ENCODE results near the gene BEND6.

BEND6 gene

DNA sequence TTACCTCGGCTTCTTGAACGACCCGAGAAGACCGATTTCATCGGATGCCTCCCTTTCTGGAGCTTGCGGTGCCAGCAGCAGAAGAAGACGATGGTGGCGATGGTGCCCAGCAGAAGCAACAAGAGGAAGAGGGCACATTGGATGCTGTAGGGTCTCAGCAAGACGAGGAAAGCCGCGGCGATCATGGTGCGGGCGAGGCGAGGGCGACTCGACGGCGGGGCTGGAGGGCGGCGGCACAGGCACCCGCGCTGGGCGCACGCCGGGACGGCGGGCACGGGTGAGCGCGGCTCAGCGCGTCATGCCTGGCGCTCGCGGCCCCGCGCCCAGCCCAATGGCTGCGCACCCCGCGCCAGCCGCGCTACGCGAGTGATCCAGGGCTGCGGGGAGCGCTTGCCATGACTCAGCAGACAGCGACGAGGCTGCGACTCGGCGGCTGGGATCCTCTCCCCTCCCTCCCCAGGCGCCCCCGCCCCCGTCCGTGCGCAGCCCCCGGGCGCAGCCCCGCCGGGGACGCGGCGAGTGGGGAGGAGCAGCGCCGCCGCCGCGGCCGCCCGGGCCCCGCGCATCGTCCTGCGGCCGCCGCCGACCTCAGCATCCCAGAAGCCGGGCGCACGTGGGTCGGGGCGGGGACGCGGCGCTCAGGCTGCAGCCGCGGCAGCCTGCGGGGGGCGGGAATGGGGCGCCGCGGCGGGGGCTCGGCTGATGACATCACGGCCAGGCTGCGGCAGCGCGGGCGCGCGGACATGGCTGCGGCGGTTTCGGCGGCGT is at the start of gene BEND6:
TSS of gene BEND6 (plus strand) at position 705 of the 768 bp plus-strand sequence. CDS start 26,704 bp downstream, outside the sequence.
- DNase-seq (ENCODE audit: low read depth): peak; percentile 51

- no peak for DNase-seq (ENCODE audit: low read depth)
Observed at GRCh38 chr6:56905378-56905777, 49.5 kb upstream of the BEND6 start.

GRCh38 chr6:56906752-56907151 is 48.2 kb upstream of the BEND6 start:
- no peak for DNase-seq (ENCODE audit: low read depth)

DNA sequence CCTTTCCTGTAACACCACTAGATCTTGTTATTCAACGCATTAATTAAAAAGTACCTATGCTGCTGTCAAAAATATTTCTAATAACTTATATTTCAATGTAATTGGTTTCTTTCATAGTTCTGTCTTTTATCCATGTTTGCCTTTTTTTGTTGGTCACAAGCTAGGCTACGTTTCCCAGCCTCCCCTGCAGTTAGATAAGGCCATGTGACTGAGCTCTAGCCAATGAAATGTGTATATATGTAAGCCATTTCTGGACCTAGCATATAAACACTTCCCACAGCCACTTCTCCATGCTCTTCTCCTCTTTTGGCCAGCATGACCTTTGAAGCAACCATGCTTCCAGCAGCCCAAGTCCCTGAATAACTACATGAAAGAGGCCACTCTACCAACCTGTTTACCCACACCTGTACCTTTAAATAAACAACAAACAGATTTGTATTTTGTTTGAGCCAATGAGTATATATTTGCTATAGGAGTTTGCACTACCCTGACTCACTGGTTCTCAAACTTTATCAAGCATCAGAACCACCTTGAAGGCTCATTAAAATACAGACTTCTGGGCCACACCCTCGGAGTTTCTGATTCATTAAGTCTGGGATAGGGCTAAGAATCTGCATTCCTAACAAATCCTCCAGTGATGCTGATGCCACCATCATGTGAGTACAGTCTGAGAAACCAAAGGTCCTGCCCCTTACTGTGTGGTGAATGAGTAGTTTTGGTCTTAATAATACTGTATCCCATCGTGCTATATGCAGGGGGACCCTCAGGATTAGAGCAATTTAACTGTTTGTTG is 45.6 kb upstream of the BEND6 start:
- no peak for DNase-seq (ENCODE audit: low read depth)

DNA sequence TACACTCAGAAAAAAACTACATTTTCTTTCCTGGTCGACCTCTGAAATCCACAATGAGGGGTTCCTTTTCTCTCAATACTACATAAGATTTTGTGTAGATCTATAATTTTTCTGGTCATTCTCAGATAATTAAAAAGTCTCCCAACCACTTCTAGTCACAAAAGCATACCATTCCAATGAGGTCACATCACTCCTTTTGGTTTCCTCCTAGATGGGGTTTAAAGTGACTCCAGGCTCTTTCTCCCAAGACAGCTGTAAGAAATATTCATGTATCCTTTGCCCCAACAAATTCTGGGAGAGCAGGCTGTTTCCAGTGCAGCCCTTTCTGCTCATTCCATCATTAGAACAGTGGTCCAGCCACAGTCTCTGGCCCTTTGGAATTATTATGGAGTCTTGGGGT is 43.1 kb upstream of the BEND6 start:
- DNase-seq (ENCODE audit: low read depth): no peak

DNA sequence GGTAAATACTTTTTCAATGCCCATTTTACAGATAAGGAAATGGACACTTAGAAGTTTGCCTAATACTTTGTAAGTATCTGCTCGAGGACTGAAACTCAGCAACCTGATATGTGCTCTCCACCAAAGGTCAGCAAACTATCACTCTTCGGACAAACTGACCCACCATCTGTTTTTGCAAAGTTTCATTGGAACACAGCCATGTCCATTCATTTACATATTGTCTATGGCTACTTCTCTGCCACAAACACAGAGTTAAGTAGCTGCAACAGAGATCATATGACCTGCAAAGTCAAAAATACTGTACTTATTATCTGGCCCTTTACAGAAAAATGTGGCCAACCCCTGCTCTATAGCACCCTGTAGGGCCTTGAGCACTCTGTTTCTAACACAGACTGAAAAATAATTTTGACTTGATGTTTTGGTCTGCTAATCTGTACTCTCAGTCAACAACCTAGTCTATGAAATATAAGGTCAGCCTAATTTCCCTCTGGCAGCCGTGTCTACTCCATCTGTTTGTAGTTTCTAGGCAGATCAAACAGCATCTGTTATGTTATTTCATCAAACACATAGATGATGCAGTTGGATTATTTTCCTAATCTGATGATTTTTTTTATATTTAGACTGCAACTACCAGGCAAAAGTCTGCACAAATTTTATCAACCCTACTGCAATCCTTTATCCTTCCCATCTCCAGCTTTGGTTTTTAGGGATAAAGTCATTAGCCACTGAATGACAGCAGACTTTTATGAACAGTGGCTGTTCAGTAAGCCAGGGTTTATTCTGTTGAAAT is 41.4 kb upstream of the BEND6 start:
- DNase-seq (ENCODE audit: low read depth): no peak

- no peak for DNase-seq (ENCODE audit: low read depth)
Observed at GRCh38 chr6:56914798-56915658, 39.9 kb upstream of the BEND6 start.

DNA sequence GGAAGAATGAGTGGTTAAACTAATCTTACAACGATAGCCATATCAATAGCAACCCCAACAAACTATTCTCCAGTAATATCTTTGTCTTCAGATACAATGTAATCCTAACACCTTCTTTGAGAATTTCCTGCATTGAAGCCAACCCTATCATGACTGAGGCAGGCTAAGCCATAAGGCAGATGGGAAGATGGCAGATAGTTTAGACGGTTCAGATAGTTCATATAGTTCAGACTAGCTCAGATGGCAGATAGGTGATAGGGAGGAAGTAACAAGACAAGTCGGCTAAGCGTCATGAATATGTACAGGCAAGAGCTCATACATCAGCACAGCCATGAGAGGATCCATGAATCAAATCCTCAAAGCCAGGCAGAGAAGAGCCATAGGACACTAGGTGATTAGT is 39.1 kb upstream of the BEND6 start:
- DNase-seq (ENCODE audit: low read depth): peak; percentile 54

GRCh38 chr6:56916849-56917551 is 37.9 kb upstream of the BEND6 start:
- no peak for DNase-seq (ENCODE audit: low read depth)

- no peak for DNase-seq (ENCODE audit: low read depth)
Observed at GRCh38 chr6:56922645-56923044, 32.3 kb upstream of the BEND6 start.

DNA sequence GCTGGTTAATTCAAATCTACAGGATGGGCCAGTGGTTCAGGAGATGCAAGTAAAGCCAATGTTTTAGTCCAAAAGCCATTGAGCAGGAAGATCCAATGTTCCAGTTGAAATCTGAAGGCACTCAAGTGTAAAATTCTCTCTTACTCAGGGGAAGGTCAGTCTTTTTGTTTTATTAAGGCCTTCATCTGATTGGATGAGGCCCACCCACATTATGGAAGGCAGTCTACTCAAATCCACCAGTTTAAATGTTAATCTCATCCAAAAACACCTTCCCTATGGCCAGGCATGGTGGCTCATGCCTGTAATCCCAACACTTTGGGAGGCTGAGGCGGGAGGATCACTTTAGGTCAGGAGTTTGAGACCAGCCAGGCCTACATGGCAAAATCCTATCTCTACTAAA is 31.3 kb upstream of the BEND6 start:
- DNase-seq (ENCODE audit: low read depth): no peak

DNA sequence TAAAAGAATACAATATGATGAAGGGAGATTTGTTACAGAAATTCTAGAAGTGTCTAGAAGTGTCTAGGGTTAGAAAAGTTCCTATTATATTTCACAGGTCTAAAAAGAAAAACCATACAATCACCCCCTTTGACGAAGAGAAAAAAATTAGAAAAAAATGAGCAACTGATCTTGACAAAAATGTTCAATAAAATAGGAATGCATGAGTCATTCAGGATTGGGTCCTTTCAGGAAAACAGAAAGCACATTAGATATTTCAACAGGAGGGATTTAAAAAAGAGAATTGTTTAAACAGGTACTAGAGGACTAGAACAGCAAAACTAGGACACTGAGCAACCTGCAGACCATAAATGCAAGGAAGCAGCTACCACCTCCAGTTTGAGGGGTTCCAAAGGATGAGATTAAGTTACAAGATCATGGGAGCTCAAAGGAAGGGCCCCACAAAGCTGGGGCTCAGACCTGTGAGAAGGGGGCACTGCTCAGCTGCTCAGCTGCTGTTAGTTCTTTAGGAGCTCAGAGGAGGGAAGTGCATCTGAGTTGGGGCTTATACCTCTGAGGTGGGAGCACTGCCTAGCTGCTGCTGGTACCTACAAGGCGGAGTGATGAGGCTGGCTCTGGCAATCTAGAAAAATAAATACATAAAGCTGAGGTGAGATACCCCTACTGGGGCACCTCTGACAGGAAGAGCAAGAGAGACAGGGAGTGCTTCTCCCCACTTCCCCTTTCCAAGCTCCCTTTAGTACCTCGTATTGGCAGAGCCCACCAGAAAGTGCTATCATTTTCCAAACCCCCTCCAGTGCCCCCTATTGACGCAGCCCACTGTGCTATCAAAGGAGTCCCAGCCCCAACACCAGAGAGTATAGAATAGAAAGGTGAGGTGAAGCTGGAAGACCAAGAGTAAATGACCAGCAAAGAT is 27.1 kb upstream of the BEND6 start:
- DNase-seq (ENCODE audit: low read depth): no peak

GRCh38 chr6:56930846-56931245 is 24.1 kb upstream of the BEND6 start:
- no peak for DNase-seq (ENCODE audit: low read depth)

DNA sequence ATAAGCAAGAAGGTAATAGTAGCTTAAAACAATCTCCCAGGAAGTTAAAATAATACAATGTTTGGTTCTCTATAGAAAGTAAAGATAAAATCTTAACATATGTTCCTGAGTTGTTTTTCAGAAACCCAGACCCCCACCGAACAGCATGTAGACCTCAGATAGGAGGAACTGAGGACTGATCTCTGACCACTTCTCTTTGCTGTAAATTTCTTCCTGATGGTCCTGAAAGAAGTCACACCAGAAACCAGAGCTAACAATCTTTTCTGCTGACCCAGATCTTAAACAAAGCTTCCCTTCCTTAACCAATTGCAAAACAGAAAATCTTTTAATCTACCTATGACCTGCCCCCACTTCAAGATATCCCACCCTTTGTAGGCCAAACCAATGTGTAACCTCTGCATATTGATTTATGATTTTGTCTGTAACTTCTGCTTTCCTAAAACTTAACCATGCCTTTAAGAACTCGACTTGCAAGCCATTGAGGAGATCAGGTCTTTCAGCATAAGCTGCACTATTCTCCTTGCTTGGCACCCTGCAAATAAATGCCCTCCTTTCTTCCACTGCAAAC is 21.9 kb upstream of the BEND6 start:
- DNase-seq (ENCODE audit: low read depth): no peak

- no peak for DNase-seq (ENCODE audit: low read depth)
Observed at GRCh38 chr6:56933650-56934049, 21.3 kb upstream of the BEND6 start.

DNA sequence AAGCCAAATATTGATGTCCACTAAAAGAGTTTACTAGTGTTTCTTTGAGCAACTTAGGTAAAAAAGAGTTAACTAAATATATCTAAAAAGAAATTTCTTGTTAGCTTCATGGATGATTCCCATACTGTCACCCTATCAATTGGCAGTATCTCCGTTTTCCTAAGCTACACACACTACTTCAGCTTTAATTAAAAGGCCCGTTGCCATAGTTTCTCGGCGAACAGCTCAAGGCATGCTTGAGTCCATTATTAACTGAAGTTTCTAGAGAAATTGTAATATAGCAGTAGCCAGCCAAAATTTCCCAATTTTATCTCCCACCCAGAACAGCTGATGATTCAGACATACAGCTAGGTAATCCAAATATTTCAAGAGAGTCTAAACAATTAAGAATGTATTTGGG is 20.0 kb upstream of the BEND6 start:
- DNase-seq (ENCODE audit: low read depth): no peak

DNA sequence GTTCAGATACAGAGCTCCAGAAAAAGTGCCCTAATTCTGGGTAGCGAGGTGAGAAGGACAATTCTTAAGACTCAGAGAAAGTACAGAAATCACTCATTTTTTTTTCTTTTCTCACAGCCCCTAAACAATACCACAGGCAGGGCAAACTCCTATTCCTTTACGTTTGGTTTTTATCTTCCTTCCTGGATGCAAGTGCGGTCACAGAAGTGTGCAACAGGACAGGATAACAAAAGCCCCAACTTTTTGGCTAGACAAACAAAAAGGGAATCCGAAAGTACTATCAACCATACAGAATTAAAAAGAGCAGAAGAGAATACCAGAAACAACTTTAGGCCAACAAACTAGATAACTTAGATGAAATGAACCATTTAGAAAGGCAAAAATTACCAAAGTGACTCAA is 18.4 kb upstream of the BEND6 start:
- DNase-seq (ENCODE audit: low read depth): no peak

GRCh38 chr6:56938649-56939191 is 16.2 kb upstream of the BEND6 start:
- DNase-seq (ENCODE audit: low read depth): no peak

GRCh38 chr6:56940463-56940862 is 14.4 kb upstream of the BEND6 start:
- no peak for DNase-seq (ENCODE audit: low read depth)

Measured in CMK (cell line).